ENCODE measurements around the gene LPIN3. TPM values are rescaled to one million over a fixed set of nuclear protein-coding genes. Genes with fewer than 3 reads are reported as not detected.

Gene LPIN3
- total and polyA plus RNA-seq, 2 experiments from 2014 or later = 6.1 to 9.7 TPM

DNA sequence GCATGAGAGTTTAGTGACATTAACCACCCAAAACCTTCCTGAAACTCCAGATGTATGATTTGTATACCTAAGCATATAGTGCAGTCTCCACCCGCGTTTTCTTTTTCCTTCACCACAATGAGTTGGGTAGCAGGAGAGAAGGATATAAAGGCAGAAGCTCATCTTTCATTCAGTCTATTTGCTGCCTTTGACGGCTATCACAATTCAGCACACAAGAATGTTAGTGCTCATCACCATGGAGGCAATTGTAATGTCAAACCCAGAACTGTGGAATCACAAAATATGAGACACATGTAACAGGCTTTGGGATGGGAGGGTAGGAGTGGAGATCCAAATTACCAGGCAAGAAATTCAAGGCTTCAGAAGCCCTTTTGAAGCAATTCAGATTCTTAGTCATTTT is 40.7 kb upstream of the LPIN3 start:
- Mint-ChIP-seq H3K4me3 (no peak overlapping the region), H3K36me3 (ENCODE audit: low read depth) (no peaks in the 10 kb centered on the region)

DNA sequence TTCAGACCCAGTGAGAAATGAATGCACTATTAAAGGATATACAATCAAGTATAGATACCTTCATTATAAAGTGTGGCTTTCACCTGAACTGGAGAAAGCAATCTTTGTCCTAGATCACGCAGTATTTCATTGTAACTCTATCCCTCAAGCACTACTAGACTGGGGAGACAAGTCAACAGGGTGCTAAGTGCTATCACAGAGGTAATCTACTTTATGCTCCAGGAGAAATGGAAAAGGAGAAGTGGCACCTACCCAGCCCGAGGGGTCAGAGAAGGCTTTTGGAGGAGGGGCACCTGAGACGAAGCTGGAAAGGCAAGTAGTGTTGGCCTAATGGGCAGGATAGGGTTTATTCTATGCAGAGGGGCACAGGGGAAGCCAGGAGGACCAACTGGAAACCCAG is 40.2 kb upstream of the LPIN3 start:
- H3K4me3 Mint-ChIP-seq = no peak overlapping the region

More for the DNA sequence above, 40.7 kb upstream of the LPIN3 start:
- ATAC-seq (no peak), DNase-seq (ENCODE audit: low spot score) (no peak)
- Mint-ChIP-seq H3K4me1 (peaks cover 22% of the 10 kb centered on the region), H3K27ac (no peak overlapping the region), H3K9me3 (no peaks in the 10 kb centered on the region), H3K27me3 (ENCODE audit: insufficient read depth, low read depth, poor library complexity) (no peaks in the 10 kb centered on the region)
- H3K79me2 ChIP-seq (replicated peaks; ENCODE audit: insufficient read depth) = no peaks in the 10 kb centered on the region
- no peaks in the 10 kb centered on the region for H3K27me3 ChIP-seq (ENCODE audit: insufficient read depth)
- no peak overlapping the region for H3K4me3 ChIP-seq
- H3K4me2 ChIP-seq = no peak overlapping the region
- peaks cover 9% of the 10 kb centered on the region; the same call in 1 of the 2 replicates for H3K9me2 ChIP-seq (ENCODE audit: insufficient read depth)
- H2AFZ ChIP-seq = no peak overlapping the region
- H3K36me3 ChIP-seq (ENCODE audit: insufficient read depth) = no peaks in the 10 kb centered on the region
- no peak overlapping the region for H3K27ac ChIP-seq (ENCODE audit: low read depth)
- TF ChIP-seq JUNB (IDR thresholded peaks at IDR 0.05; ENCODE audit: unreplicated experiment) (no peak), EZH2phosphoT487 (IDR thresholded peaks at IDR 0.05; ENCODE audit: unreplicated experiment) (no peak)
- TF ChIP-seq, protein P1, sequence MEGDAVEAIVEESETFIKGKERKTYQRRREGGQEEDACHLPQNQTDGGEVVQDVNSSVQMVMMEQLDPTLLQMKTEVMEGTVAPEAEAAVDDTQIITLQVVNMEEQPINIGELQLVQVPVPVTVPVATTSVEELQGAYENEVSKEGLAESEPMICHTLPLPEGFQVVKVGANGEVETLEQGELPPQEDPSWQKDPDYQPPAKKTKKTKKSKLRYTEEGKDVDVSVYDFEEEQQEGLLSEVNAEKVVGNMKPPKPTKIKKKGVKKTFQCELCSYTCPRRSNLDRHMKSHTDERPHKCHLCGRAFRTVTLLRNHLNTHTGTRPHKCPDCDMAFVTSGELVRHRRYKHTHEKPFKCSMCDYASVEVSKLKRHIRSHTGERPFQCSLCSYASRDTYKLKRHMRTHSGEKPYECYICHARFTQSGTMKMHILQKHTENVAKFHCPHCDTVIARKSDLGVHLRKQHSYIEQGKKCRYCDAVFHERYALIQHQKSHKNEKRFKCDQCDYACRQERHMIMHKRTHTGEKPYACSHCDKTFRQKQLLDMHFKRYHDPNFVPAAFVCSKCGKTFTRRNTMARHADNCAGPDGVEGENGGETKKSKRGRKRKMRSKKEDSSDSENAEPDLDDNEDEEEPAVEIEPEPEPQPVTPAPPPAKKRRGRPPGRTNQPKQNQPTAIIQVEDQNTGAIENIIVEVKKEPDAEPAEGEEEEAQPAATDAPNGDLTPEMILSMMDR (conservative IDR thresholded peaks at IDR 0.05; ENCODE audit: low read depth in 2 of 2) = no peak
- H3K4me1 ChIP-seq (ENCODE audit: insufficient read depth) = peaks cover 13% of the 10 kb centered on the region
- no peaks in the 10 kb centered on the region for H4K20me1 ChIP-seq (replicated peaks; ENCODE audit: insufficient read depth)
- no peaks in the 10 kb centered on the region for H3F3A ChIP-seq (replicated peaks; ENCODE audit: low read depth)

More for the DNA sequence above, 40.2 kb upstream of the LPIN3 start:
- Histone ChIP-seq H3K27me3 (ENCODE audit: insufficient read depth) (no peaks in the 10 kb centered on the region), H3K9me2 (ENCODE audit: insufficient read depth) (peaks cover 9% of the 10 kb centered on the region; the same call in 1 of the 2 replicates), H3K36me3 (ENCODE audit: insufficient read depth) (no peaks in the 10 kb centered on the region), H3F3A (replicated peaks; ENCODE audit: low read depth) (no peaks in the 10 kb centered on the region), H4K20me1 (replicated peaks; ENCODE audit: insufficient read depth) (no peaks in the 10 kb centered on the region), H2AFZ (no peak overlapping the region), H3K4me3 (no peak overlapping the region), H3K4me2 (no peak overlapping the region), H3K4me1 (ENCODE audit: insufficient read depth) (peaks cover 13% of the 10 kb centered on the region), H3K27ac (ENCODE audit: low read depth) (no peak overlapping the region), H3K79me2 (replicated peaks; ENCODE audit: insufficient read depth) (no peaks in the 10 kb centered on the region)
- TF ChIP-seq ZNF331 (CRISPR knock-in tag; IDR thresholded peaks at IDR 0.05; ENCODE audit: low read depth) (no peak), JUNB (IDR thresholded peaks at IDR 0.05; ENCODE audit: unreplicated experiment) (no peak), STAT1 (IDR thresholded peaks at IDR 0.05; ENCODE audit: unreplicated experiment) (no peak), EZH2 (IDR thresholded peaks at IDR 0.05; ENCODE audit: low read depth, unreplicated experiment) (no peak)
- TF ChIP-seq, protein P2, sequence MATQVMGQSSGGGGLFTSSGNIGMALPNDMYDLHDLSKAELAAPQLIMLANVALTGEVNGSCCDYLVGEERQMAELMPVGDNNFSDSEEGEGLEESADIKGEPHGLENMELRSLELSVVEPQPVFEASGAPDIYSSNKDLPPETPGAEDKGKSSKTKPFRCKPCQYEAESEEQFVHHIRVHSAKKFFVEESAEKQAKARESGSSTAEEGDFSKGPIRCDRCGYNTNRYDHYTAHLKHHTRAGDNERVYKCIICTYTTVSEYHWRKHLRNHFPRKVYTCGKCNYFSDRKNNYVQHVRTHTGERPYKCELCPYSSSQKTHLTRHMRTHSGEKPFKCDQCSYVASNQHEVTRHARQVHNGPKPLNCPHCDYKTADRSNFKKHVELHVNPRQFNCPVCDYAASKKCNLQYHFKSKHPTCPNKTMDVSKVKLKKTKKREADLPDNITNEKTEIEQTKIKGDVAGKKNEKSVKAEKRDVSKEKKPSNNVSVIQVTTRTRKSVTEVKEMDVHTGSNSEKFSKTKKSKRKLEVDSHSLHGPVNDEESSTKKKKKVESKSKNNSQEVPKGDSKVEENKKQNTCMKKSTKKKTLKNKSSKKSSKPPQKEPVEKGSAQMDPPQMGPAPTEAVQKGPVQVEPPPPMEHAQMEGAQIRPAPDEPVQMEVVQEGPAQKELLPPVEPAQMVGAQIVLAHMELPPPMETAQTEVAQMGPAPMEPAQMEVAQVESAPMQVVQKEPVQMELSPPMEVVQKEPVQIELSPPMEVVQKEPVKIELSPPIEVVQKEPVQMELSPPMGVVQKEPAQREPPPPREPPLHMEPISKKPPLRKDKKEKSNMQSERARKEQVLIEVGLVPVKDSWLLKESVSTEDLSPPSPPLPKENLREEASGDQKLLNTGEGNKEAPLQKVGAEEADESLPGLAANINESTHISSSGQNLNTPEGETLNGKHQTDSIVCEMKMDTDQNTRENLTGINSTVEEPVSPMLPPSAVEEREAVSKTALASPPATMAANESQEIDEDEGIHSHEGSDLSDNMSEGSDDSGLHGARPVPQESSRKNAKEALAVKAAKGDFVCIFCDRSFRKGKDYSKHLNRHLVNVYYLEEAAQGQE (IDR thresholded peaks at IDR 0.05; ENCODE audit: unreplicated experiment) = no peak
- TF ChIP-seq, protein P1 (conservative IDR thresholded peaks at IDR 0.05; ENCODE audit: low read depth in 2 of 2) = no peak
- Mint-ChIP-seq H3K27me3 (ENCODE audit: insufficient read depth, low read depth, poor library complexity) (no peaks in the 10 kb centered on the region), H3K4me1 (peaks cover 22% of the 10 kb centered on the region), H3K9me3 (no peaks in the 10 kb centered on the region), H3K27ac (no peak overlapping the region), H3K36me3 (ENCODE audit: low read depth) (no peaks in the 10 kb centered on the region)
- no peak for DNase-seq (ENCODE audit: low spot score)
- no peak for ATAC-seq
